Osteocyte (in vitro differentiated cells): Measurements from ENCODE around the gene PFKM. TPM values are rescaled to one million over a fixed set of nuclear protein-coding genes. Genes with fewer than 3 reads are reported as not detected.
A peak's percentile ranks its signal among the peaks of the same experiment; 100 is the strongest.

Experiments
- DNase-seq: peaks from one replicate; pipeline ENCODE4 v3.0.0; 2021; ENCODE audit warnings: mixed read lengths; ENCODE audit not compliant: unreplicated experiment; ENCODE audit errors: extremely low spot score
- H3K27ac Mint-ChIP-seq: one replicate; pipeline ENCODE4 v1.8.0; 2021; ENCODE audit warnings: mild to moderate bottlenecking, mixed read lengths; ENCODE audit not compliant: unreplicated experiment
- H3K27me3 Mint-ChIP-seq: one replicate; pipeline ENCODE4 v1.8.0; 2021; ENCODE audit warnings: mixed read lengths; ENCODE audit not compliant: unreplicated experiment
- H3K36me3 Mint-ChIP-seq: one replicate; pipeline ENCODE4 v1.8.0; 2021; ENCODE audit warnings: mixed read lengths; ENCODE audit not compliant: unreplicated experiment
- H3K4me1 Mint-ChIP-seq: one replicate; pipeline ENCODE4 v1.8.0; 2021; ENCODE audit warnings: mixed read lengths; ENCODE audit not compliant: unreplicated experiment
- H3K4me3 Mint-ChIP-seq: one replicate; pipeline ENCODE4 v1.8.0; 2021; ENCODE audit warnings: mild to moderate bottlenecking, moderate library complexity, mixed read lengths; ENCODE audit not compliant: unreplicated experiment
- H3K9me3 Mint-ChIP-seq: one replicate; pipeline ENCODE4 v1.8.0; 2021; ENCODE audit warnings: mixed read lengths; ENCODE audit not compliant: unreplicated experiment
- total RNA-seq: library from RNA; stranded (reverse); gene quantifications from 2 replicates; pipeline ENCODE4 v1.2.1, GENCODE V29; 2021
- TF ChIP-seq, protein P1 (sequence below): fragments of 200-600 bp; sonication (generic); IDR thresholded peaks from 2 replicates; pipeline ENCODE4 v1.5.0; 2021; ENCODE audit warnings: antibody characterized with exemption, mild to moderate bottlenecking, moderate library complexity

PFKM gene
- total RNA-seq, 1 donor from 2014 or later = 78.0 TPM

- H3K27me3 Mint-ChIP-seq = peaks cover 74% of the 10 kb centered on the region
- H3K36me3 Mint-ChIP-seq = no peaks in the 10 kb centered on the region
- no peak overlapping the region for H3K4me3 Mint-ChIP-seq
- H3K27ac Mint-ChIP-seq = no peak overlapping the region
- TF ChIP-seq, protein P1, sequence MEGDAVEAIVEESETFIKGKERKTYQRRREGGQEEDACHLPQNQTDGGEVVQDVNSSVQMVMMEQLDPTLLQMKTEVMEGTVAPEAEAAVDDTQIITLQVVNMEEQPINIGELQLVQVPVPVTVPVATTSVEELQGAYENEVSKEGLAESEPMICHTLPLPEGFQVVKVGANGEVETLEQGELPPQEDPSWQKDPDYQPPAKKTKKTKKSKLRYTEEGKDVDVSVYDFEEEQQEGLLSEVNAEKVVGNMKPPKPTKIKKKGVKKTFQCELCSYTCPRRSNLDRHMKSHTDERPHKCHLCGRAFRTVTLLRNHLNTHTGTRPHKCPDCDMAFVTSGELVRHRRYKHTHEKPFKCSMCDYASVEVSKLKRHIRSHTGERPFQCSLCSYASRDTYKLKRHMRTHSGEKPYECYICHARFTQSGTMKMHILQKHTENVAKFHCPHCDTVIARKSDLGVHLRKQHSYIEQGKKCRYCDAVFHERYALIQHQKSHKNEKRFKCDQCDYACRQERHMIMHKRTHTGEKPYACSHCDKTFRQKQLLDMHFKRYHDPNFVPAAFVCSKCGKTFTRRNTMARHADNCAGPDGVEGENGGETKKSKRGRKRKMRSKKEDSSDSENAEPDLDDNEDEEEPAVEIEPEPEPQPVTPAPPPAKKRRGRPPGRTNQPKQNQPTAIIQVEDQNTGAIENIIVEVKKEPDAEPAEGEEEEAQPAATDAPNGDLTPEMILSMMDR = no peak
- peaks cover 19% of the 10 kb centered on the region for H3K4me1 Mint-ChIP-seq
- no peaks in the 10 kb centered on the region for H3K9me3 Mint-ChIP-seq
- no peak for DNase-seq
Observed at GRCh38 chr12:48180424-48180823, 61.3 kb downstream of the PFKM start.

GRCh38 chr12:48180857-48181495, 61.8 kb downstream of the PFKM start:
- peaks cover 14% of the 10 kb centered on the region for H3K4me1 Mint-ChIP-seq
- TF ChIP-seq, protein P1 = no peak
- no peak overlapping the region for H3K27ac Mint-ChIP-seq
- H3K36me3 Mint-ChIP-seq = no peaks in the 10 kb centered on the region
- peaks cover 78% of the 10 kb centered on the region for H3K27me3 Mint-ChIP-seq
- no peak for DNase-seq
- no peaks in the 10 kb centered on the region for H3K9me3 Mint-ChIP-seq
- no peak overlapping the region for H3K4me3 Mint-ChIP-seq

DNA sequence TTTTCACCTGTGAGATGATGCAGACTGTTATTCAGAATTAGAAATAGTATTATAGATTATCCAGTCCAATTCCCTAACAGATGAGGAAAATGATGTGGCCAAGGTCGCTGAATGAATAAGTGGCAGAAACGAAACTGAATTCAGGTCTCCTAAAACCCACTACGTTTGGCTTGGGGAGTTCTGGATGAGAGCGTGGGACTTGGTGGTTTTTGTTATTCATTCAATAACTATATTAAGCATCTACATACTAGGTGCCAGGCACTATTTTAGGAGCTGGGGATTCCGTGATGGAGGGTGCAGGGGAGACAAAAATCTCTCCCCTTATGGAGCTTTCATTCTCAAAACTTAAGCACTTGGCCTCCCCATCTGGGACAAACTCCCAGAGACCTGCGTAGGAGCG, 63.5 kb downstream of the PFKM start:
- TF ChIP-seq, protein P1 = no peak
- Mint-ChIP-seq H3K27ac (peak overlapping the region; percentile 67), H3K4me3 (peak overlapping the region; percentile 84), H3K9me3 (no peaks in the 10 kb centered on the region), H3K36me3 (no peaks in the 10 kb centered on the region), H3K27me3 (peaks cover 77% of the 10 kb centered on the region), H3K4me1 (peaks cover 10% of the 10 kb centered on the region)
- DNase-seq = no peak

GRCh38 chr12:48183091-48183875, 64.1 kb downstream of the PFKM start, which contains the start of gene CCDC184:
Gene CCDC184 (plus strand): TSS chr12:48183644. CDS start chr12:48184123, 479 bp downstream.
- Mint-ChIP-seq H3K27ac (peak within 1 kb of the TSS; percentile 67), H3K4me3 (peak within 1 kb of the TSS; percentile 84), H3K4me1 (peaks cover 10% of the 10 kb centered on the region), H3K27me3 (peaks cover 78% of the 10 kb centered on the region), H3K36me3 (no peaks in the 10 kb centered on the region), H3K9me3 (no peaks in the 10 kb centered on the region)
- TF ChIP-seq, protein P1 = peak; percentile 52
- DNase-seq = no peak

GRCh38 chr12:48183876-48184548, 64.8 kb downstream of the PFKM start:
- Mint-ChIP-seq H3K27me3 (peaks cover 78% of the 10 kb centered on the region), H3K27ac (no peak overlapping the region), H3K4me1 (peaks cover 10% of the 10 kb centered on the region), H3K36me3 (no peaks in the 10 kb centered on the region), H3K4me3 (peak overlapping the region; percentile 84), H3K9me3 (no peaks in the 10 kb centered on the region)
- TF ChIP-seq, protein P1 = no peak
- no peak for DNase-seq
